ENCODE measurements around the gene CTSE. TPM values are rescaled to one million over a fixed set of nuclear protein-coding genes. Genes with fewer than 3 reads are reported as not detected.

CTSE gene
- total RNA-seq, 5 donors from 2014 or later (not counting 1 experiment from before 2014, with no cell fraction given), result 0.13 to 0.20 TPM; not detected in 3

DNA sequence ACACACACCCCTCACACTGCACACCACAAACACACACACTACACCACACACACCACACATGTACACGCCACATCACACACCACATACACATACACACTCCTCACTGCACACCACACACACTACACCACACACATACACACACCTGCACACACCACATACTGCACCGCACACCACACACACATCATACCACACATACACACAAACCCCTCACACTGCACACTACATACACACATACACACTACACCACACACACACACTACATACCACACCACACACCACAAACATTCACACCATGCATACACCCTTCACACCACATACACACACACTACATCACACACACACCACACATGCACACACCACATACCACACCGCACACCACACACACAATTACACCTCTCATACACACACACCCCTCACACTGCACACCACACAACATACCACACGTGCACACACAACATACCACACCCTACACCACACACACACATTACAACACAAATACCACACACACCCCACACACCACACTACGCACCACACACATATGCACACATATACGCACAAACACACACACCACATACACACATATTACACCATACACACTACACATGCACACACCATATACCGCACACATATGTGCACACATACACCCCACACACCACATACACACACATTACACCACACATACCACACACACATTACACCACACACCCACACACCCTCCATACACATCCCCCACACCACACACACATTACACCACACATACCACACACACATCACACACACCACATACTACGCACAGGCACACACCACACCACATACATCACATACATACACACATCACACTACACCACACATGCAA is 50.1 kb downstream of the CTSE start:
- H3K27me3 Mint-ChIP-seq, result peaks cover 2 to 3% of the 10 kb centered on the region in 2 donors
- no peak for ATAC-seq (replicated peaks in 1 of 4)

DNA sequence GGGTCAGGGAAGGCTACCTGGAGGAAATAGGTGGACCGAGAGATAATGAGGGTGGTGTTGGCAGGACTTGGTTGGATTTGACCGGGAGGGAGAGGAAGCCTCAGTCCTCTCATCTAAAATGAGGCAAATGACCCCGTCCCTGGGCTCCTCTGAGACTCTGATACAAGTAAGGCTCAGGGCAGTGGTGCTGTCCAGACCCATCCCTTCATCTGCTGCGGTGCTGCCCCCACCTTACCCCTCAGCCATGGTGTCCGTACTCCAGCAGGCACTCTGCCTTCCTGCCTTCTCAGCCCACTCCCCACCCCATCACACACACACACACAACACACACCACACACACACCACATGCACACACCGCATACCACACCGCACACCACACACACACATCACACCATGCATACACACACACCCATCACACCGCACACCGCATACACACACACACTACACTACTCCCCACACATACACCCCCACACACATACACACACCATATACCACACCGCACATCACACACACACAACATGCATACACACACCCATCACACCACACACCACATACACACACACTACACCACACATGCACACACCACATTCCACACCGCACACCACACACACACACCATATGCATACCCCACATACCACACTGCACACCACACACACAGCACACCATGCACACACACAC is 51.1 kb downstream of the CTSE start:
- no peaks in the 10 kb centered on the region for H3K4me1 Mint-ChIP-seq
- H3K36me3 Mint-ChIP-seq, result no peaks in the 10 kb centered on the region
- H3K27me3 Mint-ChIP-seq, result peaks cover 2 to 3% of the 10 kb centered on the region in 2 donors
- ChIA-PET CTCF (interaction anchor here in 1 of 2 donors (0.5 kb wide), 1 partner anchor 1366 kb away, joined by 5 read pairs; no protein-coding TSS in a partner anchor), POLR2A (no interaction called here)
- ATAC-seq (replicated peaks in 1 of 4) (no peak), DNase-seq (no peak)
- Histone ChIP-seq H3K9me3 (no peaks in the 10 kb centered on the region), H3K4me1 (ENCODE audit: control insufficient read depth in 1 of 2, extremely low read depth in 1 of 2, insufficient read depth in 2 of 2, low read length in 2 of 2) (peaks cover 0 to 3% of the 10 kb centered on the region in 2 experiments), H3K27me3 (replicated peaks in 1 of 2; ENCODE audit: control insufficient read depth in 2 of 2, extremely low read depth in 1 of 2, insufficient read depth in 2 of 2, low read length in 1 of 2) (peaks cover 0 to 10% of the 10 kb centered on the region in 2 experiments), H3K27ac (ENCODE audit: low read length) (no peak overlapping the region), H3K36me3 (ENCODE audit: control insufficient read depth in 2 of 2, extremely low read depth in 1 of 2, insufficient read depth in 1 of 2, low read length in 1 of 2) (no peaks in the 10 kb centered on the region), H3K4me3 (ENCODE audit: control insufficient read depth in 1 of 2, extremely low read depth in 1 of 2, low read length in 1 of 2) (no peak overlapping the region)
- no peak overlapping the region for H3K27ac Mint-ChIP-seq
- 87% methylated on average over 11 of the region's 11 CpGs for WGBS (ENCODE audit: insufficient coverage)
- H3K4me3 Mint-ChIP-seq, result no peak overlapping the region
- no peaks in the 10 kb centered on the region for H3K9me3 Mint-ChIP-seq

More for the DNA sequence above, 50.1 kb downstream of the CTSE start:
- H3K27ac ChIP-seq (ENCODE audit: low read length), result no peak overlapping the region
- no peak overlapping the region for H3K4me3 ChIP-seq (ENCODE audit: control insufficient read depth in 1 of 2, extremely low read depth in 1 of 2, low read length in 1 of 2)
- POLR2A ChIA-PET, result no interaction called here
- H3K9me3 ChIP-seq, result no peaks in the 10 kb centered on the region
- H3K4me1 Mint-ChIP-seq, result no peaks in the 10 kb centered on the region
- H3K27me3 ChIP-seq (replicated peaks in 1 of 2; ENCODE audit: control insufficient read depth in 2 of 2, extremely low read depth in 1 of 2, insufficient read depth in 2 of 2, low read length in 1 of 2), result peaks cover 0 to 14% of the 10 kb centered on the region in 2 experiments
- H3K27ac Mint-ChIP-seq, result no peak overlapping the region
- H3K36me3 Mint-ChIP-seq, result no peaks in the 10 kb centered on the region
- no peak overlapping the region for H3K4me3 Mint-ChIP-seq
- H3K4me1 ChIP-seq (ENCODE audit: control insufficient read depth in 1 of 2, extremely low read depth in 1 of 2, insufficient read depth in 2 of 2, low read length in 2 of 2), result peaks cover 0 to 3% of the 10 kb centered on the region in 2 experiments
- 98% methylated on average over 8 of the region's 8 CpGs for WGBS (ENCODE audit: insufficient coverage)
- no peaks in the 10 kb centered on the region for H3K9me3 Mint-ChIP-seq
- CTCF ChIA-PET, result no interaction called here
- no peaks in the 10 kb centered on the region for H3K36me3 ChIP-seq (ENCODE audit: control insufficient read depth in 2 of 2, extremely low read depth in 1 of 2, insufficient read depth in 1 of 2, low read length in 1 of 2)
- DNase-seq, result no peak

DNA sequence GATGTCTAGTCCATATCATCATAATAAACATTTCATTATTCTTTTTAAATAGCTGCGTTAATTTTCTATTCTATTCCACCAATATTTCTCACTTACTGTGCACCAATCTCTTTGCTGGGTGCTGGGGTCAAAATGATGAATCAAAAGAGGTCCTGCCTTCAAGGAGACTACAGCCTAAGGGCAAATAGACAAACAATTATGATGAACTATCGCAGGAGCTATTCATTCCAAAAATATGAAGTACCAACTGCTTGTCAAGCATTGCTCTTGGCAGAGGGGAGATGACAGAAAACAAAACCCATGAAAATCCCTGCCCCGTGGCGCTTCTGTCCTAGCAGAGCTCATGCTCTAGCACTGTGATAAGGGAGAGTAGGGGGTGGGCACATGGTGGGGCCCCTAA is 51.6 kb downstream of the CTSE start:
- no peak for DNase-seq
- Histone ChIP-seq H3K9me3 (no peaks in the 10 kb centered on the region), H3K27ac (ENCODE audit: low read length) (no peak overlapping the region), H3K36me3 (ENCODE audit: control insufficient read depth in 2 of 2, extremely low read depth in 1 of 2, insufficient read depth in 1 of 2, low read length in 1 of 2) (no peaks in the 10 kb centered on the region), H3K4me3 (ENCODE audit: control insufficient read depth in 1 of 2, extremely low read depth in 1 of 2, low read length in 1 of 2) (no peak overlapping the region), H3K27me3 (replicated peaks in 1 of 2; ENCODE audit: control insufficient read depth in 2 of 2, extremely low read depth in 1 of 2, insufficient read depth in 2 of 2, low read length in 1 of 2) (peaks cover 0 to 5% of the 10 kb centered on the region in 2 experiments), H3K4me1 (ENCODE audit: control insufficient read depth in 1 of 2, extremely low read depth in 1 of 2, insufficient read depth in 2 of 2, low read length in 2 of 2) (peaks cover 0 to under 1% of the 10 kb centered on the region in 2 experiments)
- no peak overlapping the region for H3K4me3 Mint-ChIP-seq
- no peaks in the 10 kb centered on the region for H3K4me1 Mint-ChIP-seq
- H3K27me3 Mint-ChIP-seq, result no peaks in the 10 kb centered on the region
- ATAC-seq (replicated peaks in 1 of 4), result no peak
- CTCF ChIA-PET, result interaction anchor here in 1 of 2 donors (0.5 kb wide), 1 partner anchor 1366 kb away, joined by 5 read pairs; no protein-coding TSS in a partner anchor
- H3K27ac Mint-ChIP-seq, result no peak overlapping the region
- POLR2A ChIA-PET, result no interaction called here
- WGBS (ENCODE audit: insufficient coverage), result 44% methylated on average over 2 of the region's 4 CpGs
- no peaks in the 10 kb centered on the region for H3K9me3 Mint-ChIP-seq
- no peaks in the 10 kb centered on the region for H3K36me3 Mint-ChIP-seq

DNA sequence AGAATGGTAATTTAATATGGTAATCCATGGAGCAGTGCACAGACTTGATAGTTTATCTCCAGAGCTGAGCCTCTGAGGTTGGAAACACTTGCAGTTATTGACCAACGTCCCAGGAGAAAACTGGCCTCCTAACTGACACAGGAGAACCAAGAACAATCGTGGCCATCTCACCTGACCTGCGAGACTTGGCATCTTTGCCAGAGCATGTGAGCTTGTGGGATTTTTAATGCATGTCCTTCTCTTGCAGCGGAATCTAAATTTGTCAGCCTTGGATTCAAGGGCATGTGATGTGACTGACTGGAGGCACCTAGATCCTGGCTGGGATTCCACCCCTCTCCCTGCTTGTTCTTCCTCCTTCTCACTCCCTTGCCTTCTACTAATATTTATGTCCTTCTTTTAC is 52.6 kb downstream of the CTSE start:
- no peak overlapping the region for H3K27ac Mint-ChIP-seq
- no peaks in the 10 kb centered on the region for H3K9me3 Mint-ChIP-seq
- Histone ChIP-seq H3K4me1 (ENCODE audit: control insufficient read depth in 1 of 2, extremely low read depth in 1 of 2, insufficient read depth in 2 of 2, low read length in 2 of 2) (no peaks in the 10 kb centered on the region), H3K36me3 (ENCODE audit: control insufficient read depth in 2 of 2, extremely low read depth in 1 of 2, insufficient read depth in 1 of 2, low read length in 1 of 2) (no peaks in the 10 kb centered on the region), H3K27ac (ENCODE audit: low read length) (no peak overlapping the region), H3K9me3 (no peaks in the 10 kb centered on the region), H3K27me3 (replicated peaks in 1 of 2; ENCODE audit: control insufficient read depth in 2 of 2, extremely low read depth in 1 of 2, insufficient read depth in 2 of 2, low read length in 1 of 2) (no peaks in the 10 kb centered on the region), H3K4me3 (ENCODE audit: control insufficient read depth in 1 of 2, extremely low read depth in 1 of 2, low read length in 1 of 2) (no peak overlapping the region)
- DNase-seq (no peak), ATAC-seq (replicated peaks in 1 of 4) (no peak)
- H3K27me3 Mint-ChIP-seq, result no peaks in the 10 kb centered on the region
- no peak overlapping the region for H3K4me3 Mint-ChIP-seq
- POLR2A ChIA-PET, result no interaction called here
- CTCF ChIA-PET, result interaction anchor here in 1 of 2 donors (0.6 kb wide), 1 partner anchor 13 kb away, joined by 3 read pairs; no protein-coding TSS in a partner anchor
- WGBS (ENCODE audit: insufficient coverage), result 63% methylated on average over 3 of the region's 4 CpGs
- H3K4me1 Mint-ChIP-seq, result no peaks in the 10 kb centered on the region
- no peaks in the 10 kb centered on the region for H3K36me3 Mint-ChIP-seq

DNA sequence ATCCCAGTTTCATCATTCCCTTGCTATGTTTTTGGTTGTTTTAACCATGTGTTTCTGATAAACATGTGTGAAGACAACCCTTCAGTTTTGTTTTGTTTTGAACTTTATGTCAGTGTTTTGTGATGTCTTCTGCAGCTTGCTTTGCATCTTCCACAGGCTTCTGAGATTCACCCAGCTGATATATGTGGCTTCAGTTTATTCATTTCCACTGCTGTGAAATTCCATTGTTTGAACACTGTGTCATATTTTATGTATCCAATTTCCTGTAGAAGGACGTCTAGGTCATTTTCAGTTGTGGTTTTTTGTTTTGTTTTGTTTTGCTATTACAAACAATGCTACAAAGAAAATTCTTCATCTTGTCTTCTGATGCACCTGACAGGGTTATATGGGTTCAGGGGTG is 53.2 kb downstream of the CTSE start:
- CTCF ChIA-PET, result interaction anchor here in 1 of 2 donors (0.6 to 1.4 kb wide), 3 partner anchors 9 to 311 kb away, joined by 3 to 5 read pairs (median 3); no protein-coding TSS in a partner anchor
- no peak for ATAC-seq (replicated peaks in 1 of 4)
- Histone ChIP-seq H3K4me1 (ENCODE audit: control insufficient read depth in 1 of 2, extremely low read depth in 1 of 2, insufficient read depth in 2 of 2, low read length in 2 of 2) (no peaks in the 10 kb centered on the region), H3K27ac (ENCODE audit: low read length) (no peak overlapping the region), H3K36me3 (ENCODE audit: control insufficient read depth in 2 of 2, extremely low read depth in 1 of 2, insufficient read depth in 1 of 2, low read length in 1 of 2) (no peaks in the 10 kb centered on the region), H3K9me3 (no peaks in the 10 kb centered on the region), H3K4me3 (ENCODE audit: control insufficient read depth in 1 of 2, extremely low read depth in 1 of 2, low read length in 1 of 2) (no peak overlapping the region), H3K27me3 (replicated peaks in 1 of 2; ENCODE audit: control insufficient read depth in 2 of 2, extremely low read depth in 1 of 2, insufficient read depth in 2 of 2, low read length in 1 of 2) (no peaks in the 10 kb centered on the region)
- H3K36me3 Mint-ChIP-seq, result no peaks in the 10 kb centered on the region
- H3K4me3 Mint-ChIP-seq, result no peak overlapping the region
- no CpG with 5 or more reads among the region's 1 CpG for WGBS (ENCODE audit: insufficient coverage)
- H3K27me3 Mint-ChIP-seq, result no peaks in the 10 kb centered on the region
- DNase-seq, result no peak
- POLR2A ChIA-PET, result no interaction called here
- H3K9me3 Mint-ChIP-seq, result no peaks in the 10 kb centered on the region
- no peaks in the 10 kb centered on the region for H3K4me1 Mint-ChIP-seq
- no peak overlapping the region for H3K27ac Mint-ChIP-seq

GRCh38 chr1:205969229-205969628 is 54.5 kb downstream of the CTSE start:
- Mint-ChIP-seq H3K9me3 (no peaks in the 10 kb centered on the region), H3K36me3 (no peaks in the 10 kb centered on the region), H3K27ac (no peak overlapping the region), H3K4me1 (no peaks in the 10 kb centered on the region), H3K4me3 (no peak overlapping the region), H3K27me3 (peaks cover 0 to 2% of the 10 kb centered on the region in 2 donors)
- Histone ChIP-seq H3K36me3 (ENCODE audit: control insufficient read depth in 2 of 2, extremely low read depth in 1 of 2, insufficient read depth in 1 of 2, low read length in 1 of 2) (no peaks in the 10 kb centered on the region), H3K4me3 (ENCODE audit: control insufficient read depth in 1 of 2, extremely low read depth in 1 of 2, low read length in 1 of 2) (no peak overlapping the region), H3K4me1 (ENCODE audit: control insufficient read depth in 1 of 2, extremely low read depth in 1 of 2, insufficient read depth in 2 of 2, low read length in 2 of 2) (no peaks in the 10 kb centered on the region), H3K27ac (ENCODE audit: low read length) (no peak overlapping the region), H3K9me3 (no peaks in the 10 kb centered on the region), H3K27me3 (replicated peaks in 1 of 2; ENCODE audit: control insufficient read depth in 2 of 2, extremely low read depth in 1 of 2, insufficient read depth in 2 of 2, low read length in 1 of 2) (no peaks in the 10 kb centered on the region)
- 75% methylated on average over 8 of the region's 8 CpGs for WGBS (ENCODE audit: insufficient coverage)
- ChIA-PET CTCF (interaction anchor here in 1 of 2 donors (1.4 to 1.8 kb wide), 2 partner anchors 8 to 310 kb away, joined by 5 to 7 read pairs; no protein-coding TSS in a partner anchor), POLR2A (no interaction called here)
- DNase-seq (no peak), ATAC-seq (replicated peaks in 1 of 4) (no peak)

Data from T-cell (primary cell).